Astrocyte (in vitro differentiated cells and primary cell): ENCODE data around the gene MYCBP2. TPM values are rescaled to one million over a fixed set of nuclear protein-coding genes. Genes with fewer than 3 reads are reported as not detected.

ENCODE experiments used
- DNase-seq: peaks from one replicate; pipeline ENCODE4 v3.0.0-alpha.2; 2010; ENCODE audit warnings: low read depth
- FAIRE-seq: peaks from 2 replicates; lab custom pipeline; 2011; peaks lifted over from hg19 to GRCh38; lab: Jason Lieb, UNC
- H2AFZ ChIP-seq: 2 replicates; pipeline ENCODE4 v1.6.0; 2012; ENCODE audit warnings: low read depth, low read length, inconsistent platforms
- H3K27ac ChIP-seq: 2 replicates; pipeline ENCODE4 v1.5.1; 2011; ENCODE audit warnings: low read depth, low read length, inconsistent platforms
- H3K27me3 ChIP-seq: 2 replicates; pipeline ENCODE4 v1.6.0; 2011; ENCODE audit warnings: low read length, inconsistent platforms; ENCODE audit not compliant: insufficient read depth
- H3K36me3 ChIP-seq: 2 replicates; pipeline ENCODE4 v1.5.1; 2011; ENCODE audit warnings: low read length, inconsistent platforms; ENCODE audit not compliant: insufficient read depth
- H3K4me1 ChIP-seq: 2 replicates; pipeline ENCODE4 v1.5.1; 2011; ENCODE audit warnings: low read length, inconsistent platforms; ENCODE audit not compliant: insufficient read depth
- H3K4me2 ChIP-seq: 2 replicates; pipeline ENCODE4 v1.6.0; 2012; ENCODE audit warnings: low read length, inconsistent platforms
- H3K4me3 ChIP-seq: 2 replicates; pipeline ENCODE4 v1.5.1; 2011; ENCODE audit warnings: low read depth, mild to moderate bottlenecking, low read length, inconsistent platforms; ENCODE audit not compliant: insufficient read depth
- H3K79me2 ChIP-seq: 2 replicates; pipeline ENCODE4 v1.6.0; 2012; ENCODE audit warnings: mild to moderate bottlenecking, low read length, inconsistent platforms; ENCODE audit not compliant: insufficient read depth
- H3K9ac ChIP-seq: 2 replicates; pipeline ENCODE4 v1.6.0; 2012; ENCODE audit warnings: mild to moderate bottlenecking, low read length, inconsistent platforms
- H3K9me3 ChIP-seq: 2 replicates; pipeline ENCODE4 v1.5.1; 2012; ENCODE audit warnings: low read depth, mild to moderate bottlenecking, low read length, inconsistent platforms; ENCODE audit not compliant: insufficient read depth
- H4K20me1 ChIP-seq: 2 replicates; pipeline ENCODE4 v1.6.0; 2012; ENCODE audit warnings: low read length, inconsistent platforms; ENCODE audit not compliant: insufficient read depth
- H3K27ac Mint-ChIP-seq: one replicate; pipeline ENCODE4 v1.8.0; 2021; ENCODE audit warnings: mild to moderate bottlenecking, mixed read lengths; ENCODE audit not compliant: unreplicated experiment
- H3K27me3 Mint-ChIP-seq: one replicate; pipeline ENCODE4 v1.8.0; 2021; ENCODE audit warnings: low read depth, mixed read lengths; ENCODE audit not compliant: unreplicated experiment
- H3K36me3 Mint-ChIP-seq: one replicate; pipeline ENCODE4 v1.8.0; 2021; ENCODE audit warnings: low read depth, mixed read lengths; ENCODE audit not compliant: unreplicated experiment
- H3K4me1 Mint-ChIP-seq: one replicate; pipeline ENCODE4 v1.8.0; 2021; ENCODE audit warnings: low read depth, mixed read lengths; ENCODE audit not compliant: unreplicated experiment
- H3K4me3 Mint-ChIP-seq: one replicate; pipeline ENCODE4 v1.8.0; 2021; ENCODE audit warnings: mild to moderate bottlenecking, moderate library complexity, mixed read lengths; ENCODE audit not compliant: unreplicated experiment
- H3K9me3 Mint-ChIP-seq: one replicate; pipeline ENCODE4 v1.8.0; 2021; ENCODE audit warnings: mild to moderate bottlenecking, mixed read lengths; ENCODE audit not compliant: unreplicated experiment
- EZH2 ChIP-seq: IDR thresholded peaks from 2 replicates; pipeline ENCODE4 v1.6.1; 2012; ENCODE audit warnings: mild to moderate bottlenecking, low read length, inconsistent platforms; ENCODE audit not compliant: insufficient read depth
- total RNA-seq: library from RNA; stranded (reverse); gene quantifications from 2 replicates; pipeline ENCODE4 v1.2.1, GENCODE V29; 2021
- TF ChIP-seq, protein P1 (sequence below): IDR thresholded peaks from 2 replicates; pipeline ENCODE4 v1.5.1; 2011; ENCODE audit warnings: low read depth, mild to moderate bottlenecking, inconsistent platforms, low read length, moderate library complexity; ENCODE audit not compliant: insufficient read depth

Gene MYCBP2
- total RNA-seq, 1 donor from 2014 or later = 72.3 TPM

DNA sequence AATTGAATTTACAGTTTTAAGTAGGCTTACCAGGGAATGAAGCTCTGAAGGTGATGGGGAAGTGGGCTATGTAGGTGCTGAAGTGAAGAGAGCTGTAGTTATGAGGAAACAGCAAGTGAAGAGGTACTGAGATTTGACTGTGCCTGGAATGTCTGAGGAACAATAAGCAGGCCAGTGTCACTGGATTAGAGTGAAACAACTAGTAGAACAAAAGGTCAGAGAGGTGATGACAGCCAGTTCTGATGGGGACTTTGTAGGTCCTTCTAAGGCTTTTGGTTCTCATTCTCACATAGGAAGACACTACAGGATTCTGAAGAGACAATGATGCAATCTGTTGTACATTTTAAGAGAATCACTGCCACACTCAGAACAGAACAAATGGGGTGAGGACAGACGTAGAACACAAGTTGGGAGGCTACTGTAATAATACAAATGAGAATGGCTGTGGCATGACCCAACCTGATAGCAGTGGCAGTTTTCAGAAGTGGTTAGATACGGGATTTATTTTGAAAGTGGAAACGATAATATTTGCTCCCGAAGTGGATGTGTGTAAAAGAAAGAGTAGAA lies 130.8 kb downstream of the MYCBP2 start:
- H3K4me3 Mint-ChIP-seq = no peak overlapping the region
- no peak overlapping the region for H3K27ac Mint-ChIP-seq
- H3K9me3 ChIP-seq = no peaks in the 10 kb centered on the region
- no peaks in the 10 kb centered on the region for H3K27me3 ChIP-seq
- H3K27me3 Mint-ChIP-seq = no peaks in the 10 kb centered on the region
- H3K79me2 ChIP-seq = no peaks in the 10 kb centered on the region
- TF ChIP-seq EZH2 = no peak
- TF ChIP-seq, protein P1, sequence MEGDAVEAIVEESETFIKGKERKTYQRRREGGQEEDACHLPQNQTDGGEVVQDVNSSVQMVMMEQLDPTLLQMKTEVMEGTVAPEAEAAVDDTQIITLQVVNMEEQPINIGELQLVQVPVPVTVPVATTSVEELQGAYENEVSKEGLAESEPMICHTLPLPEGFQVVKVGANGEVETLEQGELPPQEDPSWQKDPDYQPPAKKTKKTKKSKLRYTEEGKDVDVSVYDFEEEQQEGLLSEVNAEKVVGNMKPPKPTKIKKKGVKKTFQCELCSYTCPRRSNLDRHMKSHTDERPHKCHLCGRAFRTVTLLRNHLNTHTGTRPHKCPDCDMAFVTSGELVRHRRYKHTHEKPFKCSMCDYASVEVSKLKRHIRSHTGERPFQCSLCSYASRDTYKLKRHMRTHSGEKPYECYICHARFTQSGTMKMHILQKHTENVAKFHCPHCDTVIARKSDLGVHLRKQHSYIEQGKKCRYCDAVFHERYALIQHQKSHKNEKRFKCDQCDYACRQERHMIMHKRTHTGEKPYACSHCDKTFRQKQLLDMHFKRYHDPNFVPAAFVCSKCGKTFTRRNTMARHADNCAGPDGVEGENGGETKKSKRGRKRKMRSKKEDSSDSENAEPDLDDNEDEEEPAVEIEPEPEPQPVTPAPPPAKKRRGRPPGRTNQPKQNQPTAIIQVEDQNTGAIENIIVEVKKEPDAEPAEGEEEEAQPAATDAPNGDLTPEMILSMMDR = no peak
- H3K9ac ChIP-seq = no peak overlapping the region
- FAIRE-seq (no peak), DNase-seq (no peak)
- no peaks in the 10 kb centered on the region for H3K4me1 Mint-ChIP-seq
- H3K36me3 Mint-ChIP-seq = peaks cover 8% of the 10 kb centered on the region
- H3K36me3 ChIP-seq = peaks cover 2% of the 10 kb centered on the region
- no peak overlapping the region for H3K27ac ChIP-seq
- no peak overlapping the region for H3K4me3 ChIP-seq
- no peaks in the 10 kb centered on the region for H3K9me3 Mint-ChIP-seq
- no peaks in the 10 kb centered on the region for H3K4me1 ChIP-seq
- no peaks in the 10 kb centered on the region for H4K20me1 ChIP-seq
- H3K4me2 ChIP-seq = no peak overlapping the region
- no peak overlapping the region for H2AFZ ChIP-seq

DNA sequence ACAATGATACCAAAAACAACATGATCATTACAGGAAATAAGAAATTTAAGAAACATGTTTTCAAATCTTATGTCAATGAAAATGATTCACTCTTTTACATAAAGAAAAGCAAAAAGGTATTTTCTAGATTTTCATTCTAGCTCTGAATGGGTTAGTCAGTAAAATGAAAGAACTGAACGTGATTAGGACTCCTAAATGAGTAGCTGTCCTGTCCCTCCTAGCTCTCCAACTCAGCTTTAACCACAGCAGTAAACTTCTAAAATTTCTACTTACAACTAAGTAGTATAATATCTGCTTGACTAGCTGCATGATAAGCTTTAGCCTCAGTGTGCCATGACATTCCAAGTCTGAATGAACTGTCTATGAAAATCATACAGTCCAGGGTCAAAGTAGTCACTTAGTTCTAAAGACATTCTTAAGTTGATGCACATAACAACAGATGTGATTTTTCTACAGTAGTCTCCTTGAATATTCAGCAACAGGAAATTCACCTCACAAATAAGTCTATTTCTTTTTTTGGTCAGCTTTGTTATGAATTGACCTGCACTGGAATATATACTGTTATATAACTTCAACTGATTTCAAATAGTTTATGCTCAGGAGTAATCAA lies 136.4 kb downstream of the MYCBP2 start:
- H3K9ac ChIP-seq = no peak overlapping the region
- H3K79me2 ChIP-seq = no peaks in the 10 kb centered on the region
- DNase-seq = no peak
- peaks cover 9% of the 10 kb centered on the region for H3K36me3 Mint-ChIP-seq
- no peaks in the 10 kb centered on the region for H3K27me3 Mint-ChIP-seq
- H3K36me3 ChIP-seq = peaks cover 7% of the 10 kb centered on the region
- H2AFZ ChIP-seq = no peak overlapping the region
- H3K4me3 ChIP-seq = no peak overlapping the region
- H3K4me1 Mint-ChIP-seq = no peaks in the 10 kb centered on the region
- peak; percentile 23 for FAIRE-seq
- H3K4me2 ChIP-seq = no peak overlapping the region
- H3K9me3 ChIP-seq = no peaks in the 10 kb centered on the region
- H3K9me3 Mint-ChIP-seq = no peaks in the 10 kb centered on the region
- H4K20me1 ChIP-seq = no peaks in the 10 kb centered on the region
- no peak overlapping the region for H3K4me3 Mint-ChIP-seq
- no peaks in the 10 kb centered on the region for H3K4me1 ChIP-seq
- TF ChIP-seq, protein P1 = no peak
- TF ChIP-seq EZH2 = no peak
- H3K27ac ChIP-seq = no peak overlapping the region
- no peaks in the 10 kb centered on the region for H3K27me3 ChIP-seq
- H3K27ac Mint-ChIP-seq = no peak overlapping the region

DNA sequence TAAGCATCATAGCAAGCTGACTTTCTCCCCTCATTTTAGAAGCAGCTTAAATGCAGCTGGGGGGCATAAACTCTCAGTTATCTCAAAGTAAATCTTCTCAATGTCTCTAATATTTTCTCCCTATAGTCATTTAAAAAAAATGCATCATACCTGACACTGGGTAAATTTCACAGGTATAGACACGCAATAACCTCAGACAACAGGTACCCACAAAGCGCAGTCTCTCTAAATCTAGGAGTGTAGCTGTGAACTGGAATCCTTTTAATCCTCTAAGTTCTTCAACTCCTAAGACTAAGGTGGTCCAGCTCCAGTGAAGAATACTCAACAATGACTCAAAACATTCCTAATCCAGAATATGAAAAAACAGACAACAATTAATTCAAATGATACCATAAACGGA lies 141.2 kb downstream of the MYCBP2 start:
- Histone ChIP-seq H3K9ac (no peak overlapping the region), H3K36me3 (peaks cover 17% of the 10 kb centered on the region), H3K4me2 (no peak overlapping the region), H3K9me3 (no peaks in the 10 kb centered on the region), H3K27me3 (no peaks in the 10 kb centered on the region), H3K27ac (no peak overlapping the region), H3K4me3 (no peak overlapping the region), H3K4me1 (no peaks in the 10 kb centered on the region), H4K20me1 (no peaks in the 10 kb centered on the region), H2AFZ (no peak overlapping the region), H3K79me2 (no peaks in the 10 kb centered on the region)
- no peaks in the 10 kb centered on the region for H3K4me1 Mint-ChIP-seq
- peaks cover 9% of the 10 kb centered on the region for H3K36me3 Mint-ChIP-seq
- H3K9me3 Mint-ChIP-seq = no peaks in the 10 kb centered on the region
- TF ChIP-seq, protein P1 = no peak
- no peak for TF ChIP-seq EZH2
- no peak overlapping the region for H3K4me3 Mint-ChIP-seq
- FAIRE-seq (peak; percentile 20), DNase-seq (no peak)
- no peaks in the 10 kb centered on the region for H3K27me3 Mint-ChIP-seq
- H3K27ac Mint-ChIP-seq = no peak overlapping the region
